HG03280 (cell line): ENCODE data around the gene NUP210.
"Not testable (repeated sequence)": the region's sequence is repeated elsewhere in the genome, so short reads cannot be mapped to it uniquely, and the experiment has no call there.

ENCODE experiments used
- ATAC-seq: cut with Tn5 transposase; IDR thresholded peaks from one replicate; pipeline ENCODE4 v1.9.1; 2021; ENCODE audit warnings: mild to moderate bottlenecking, moderate library complexity; ENCODE audit not compliant: unreplicated experiment

Gene NUP210

DNA sequence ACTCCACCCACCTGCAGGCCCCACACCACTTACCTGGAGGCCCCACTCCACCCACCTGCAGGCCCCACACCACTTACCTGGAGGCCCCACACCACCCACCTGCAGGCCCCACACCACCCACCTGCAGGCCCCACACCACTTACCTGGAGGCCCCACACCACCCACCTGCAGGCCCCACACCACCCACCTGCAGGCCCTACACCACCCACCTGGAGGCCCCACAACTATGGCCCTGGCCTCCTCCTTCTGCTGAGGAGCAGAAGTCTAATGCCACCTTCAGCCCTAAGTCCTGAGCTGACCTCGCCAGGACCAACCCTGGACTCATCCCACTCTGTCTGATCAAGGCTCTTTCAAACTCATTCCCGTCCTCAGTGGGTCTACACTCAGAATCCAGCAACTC, 42.4 kb downstream of the NUP210 start:
- not testable (repeated sequence) for ATAC-seq

DNA sequence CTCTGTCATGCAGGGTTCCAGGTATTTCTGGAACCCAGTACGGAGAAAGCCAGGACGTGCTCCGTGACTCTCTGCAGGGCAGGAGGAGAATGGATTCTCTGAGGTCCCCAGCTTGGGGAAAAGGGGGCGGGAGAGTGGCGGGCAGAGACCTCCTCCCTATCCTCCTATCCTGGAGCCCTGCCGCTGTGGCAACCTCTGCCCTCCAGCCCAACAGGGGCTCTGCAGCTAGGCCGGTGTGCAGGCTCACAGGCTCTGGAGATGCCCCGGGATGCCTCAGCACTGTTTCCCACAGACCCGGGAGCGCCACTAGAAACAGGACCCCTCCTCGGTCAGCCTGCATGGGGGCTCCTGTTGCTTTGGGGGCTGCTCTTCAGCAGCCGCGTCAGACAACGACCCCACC, 43.1 kb downstream of the NUP210 start:
- ATAC-seq: no peak

DNA sequence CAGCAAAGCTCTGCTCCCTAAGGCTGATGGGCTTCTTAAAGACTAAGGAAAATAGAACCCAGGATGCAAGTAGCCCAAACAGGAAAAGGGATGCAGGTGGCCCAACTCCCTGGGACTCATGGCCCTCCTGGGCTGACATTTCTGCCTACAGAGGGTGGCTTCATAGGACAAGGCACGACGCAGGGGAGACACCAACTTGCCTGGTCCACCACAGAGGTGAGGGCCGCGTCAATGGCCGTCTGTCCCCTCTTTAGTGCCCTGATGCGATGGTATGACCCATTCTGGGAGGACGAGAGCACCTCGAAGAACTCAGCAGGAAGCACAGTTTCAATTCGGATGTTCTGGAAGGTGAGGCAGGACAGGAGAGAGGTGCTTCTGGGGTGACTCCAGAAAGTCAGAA, 44.0 kb downstream of the NUP210 start:
- ATAC-seq: no peak

DNA sequence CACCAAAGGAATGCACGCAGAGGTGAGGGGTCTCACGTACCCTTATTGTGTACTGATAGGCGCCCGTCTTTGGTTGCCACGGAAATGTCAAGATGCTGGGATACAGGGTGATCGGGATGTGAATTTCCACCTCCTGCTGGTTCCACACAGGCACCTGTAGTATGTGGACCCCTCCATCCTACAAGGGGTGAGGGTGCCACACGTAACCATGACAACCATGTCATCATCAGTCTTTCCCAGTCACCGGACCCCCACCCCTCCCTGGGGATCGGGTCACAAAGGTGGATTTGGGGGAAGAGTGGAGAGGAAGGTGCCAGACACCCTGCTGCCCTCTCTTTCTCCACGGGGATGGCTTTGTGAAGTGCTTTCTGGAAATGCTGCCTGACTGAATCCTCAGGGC, 44.7 kb downstream of the NUP210 start:
- no peak for ATAC-seq

DNA sequence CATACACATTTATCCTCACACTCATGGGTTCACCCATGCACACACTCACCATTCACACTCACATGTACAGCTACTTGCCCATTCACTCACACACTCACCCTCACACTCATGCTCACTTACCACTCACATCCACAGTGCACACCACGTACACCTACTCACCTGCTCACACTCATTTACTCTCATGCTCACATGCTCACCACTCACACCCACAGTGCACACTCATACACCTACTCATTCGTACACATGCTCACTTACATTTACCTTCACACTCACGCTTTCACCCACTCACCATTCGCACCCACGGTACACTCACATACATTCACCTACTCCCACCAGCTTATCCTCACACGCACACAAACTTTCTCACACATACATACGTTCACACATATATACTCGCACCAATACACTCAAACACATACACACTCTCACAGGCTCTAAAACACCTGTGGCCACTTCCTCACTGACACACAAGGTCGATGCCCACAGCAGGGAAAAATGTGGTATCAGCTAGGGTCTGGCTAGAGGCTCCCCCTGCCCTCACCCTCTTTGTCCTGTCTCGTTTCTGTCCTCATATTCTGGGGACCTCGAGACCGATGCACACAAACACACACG, 46.0 kb downstream of the NUP210 start:
- ATAC-seq: no peak

DNA sequence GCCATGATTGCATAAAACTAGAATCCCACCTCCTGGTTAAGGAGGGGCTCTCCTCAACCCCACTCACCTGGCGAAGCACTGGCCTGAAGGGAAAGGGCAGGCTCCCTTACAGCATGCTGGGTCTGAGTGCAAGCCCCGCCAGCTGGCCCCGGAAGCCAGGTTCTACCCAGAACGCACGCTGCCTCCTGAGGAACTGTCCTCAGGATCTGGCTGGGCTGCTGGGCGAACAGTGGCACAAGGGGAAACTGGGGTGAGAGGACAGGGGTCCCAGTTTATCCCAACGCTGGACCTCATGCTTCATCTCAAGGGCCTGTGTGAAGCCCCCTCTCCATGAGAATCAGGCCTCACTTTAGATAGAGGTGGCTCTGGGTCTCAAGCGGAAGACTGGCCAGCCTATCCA, 47.5 kb downstream of the NUP210 start:
- ATAC-seq: no peak

DNA sequence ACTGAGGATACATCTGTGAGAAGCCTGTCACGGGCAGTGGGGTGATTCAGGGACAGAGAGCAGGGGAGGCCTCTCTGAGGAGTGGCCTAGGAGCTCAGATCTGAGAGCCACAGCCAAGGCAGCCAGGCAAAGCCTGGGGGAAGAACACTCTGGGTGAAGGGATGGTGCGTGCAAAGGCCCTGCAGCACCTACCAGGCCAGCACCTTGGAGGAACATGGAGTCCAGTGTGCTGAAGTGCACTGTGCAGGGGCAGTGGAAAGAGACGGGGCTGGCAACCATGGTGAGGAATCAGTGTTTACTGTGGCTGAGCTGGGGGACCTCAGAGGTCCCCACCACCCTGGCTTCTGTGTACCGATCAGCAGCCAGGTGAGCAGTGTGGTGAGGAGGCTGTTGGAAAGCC, 48.0 kb downstream of the NUP210 start:
- ATAC-seq: no peak

DNA sequence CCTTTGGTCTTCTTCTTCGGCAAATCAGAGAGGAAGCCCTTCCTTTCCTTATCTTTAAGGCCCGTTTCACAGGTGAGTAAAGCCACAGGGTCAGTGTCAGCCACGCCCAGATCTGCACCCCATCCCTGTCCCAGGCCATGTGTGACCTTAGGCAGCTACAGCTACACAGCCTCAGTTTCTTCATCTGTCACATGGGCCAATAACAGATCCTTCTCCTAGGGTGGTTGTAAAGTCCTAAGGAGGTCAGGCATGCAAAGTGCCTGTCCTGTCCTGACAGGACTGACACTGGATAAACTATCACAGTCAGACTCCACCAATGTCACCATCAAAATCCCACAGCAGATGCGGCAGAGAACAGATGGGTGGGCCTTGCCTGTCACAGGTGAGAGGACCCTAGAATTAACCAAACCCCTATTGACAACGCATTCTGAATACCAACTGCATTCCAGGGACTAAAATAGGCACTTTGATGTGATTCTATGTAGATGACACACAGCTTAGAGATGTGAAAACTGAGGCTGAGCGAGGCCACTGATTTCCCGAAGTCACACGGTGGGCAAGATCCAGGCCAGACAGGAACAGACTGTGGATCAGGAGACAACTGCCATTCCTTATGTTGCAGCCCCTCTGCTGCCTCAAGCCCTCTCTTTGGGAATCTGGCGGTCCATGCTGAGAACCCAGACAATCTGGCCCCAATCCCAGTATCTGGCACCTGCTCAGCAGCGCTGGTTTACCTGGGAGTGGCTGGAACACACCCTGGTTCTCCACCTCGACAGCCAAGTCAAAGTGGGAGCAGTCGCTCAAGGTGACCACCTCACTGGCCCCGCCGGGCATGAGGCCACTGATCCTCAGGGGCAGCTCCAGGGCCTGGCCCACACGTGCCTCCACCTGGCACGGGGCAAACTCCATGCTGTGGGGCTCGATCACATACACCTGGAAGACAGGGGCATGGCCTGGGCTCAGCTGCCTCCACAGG, 48.7 kb downstream of the NUP210 start:
- no peak for ATAC-seq

DNA sequence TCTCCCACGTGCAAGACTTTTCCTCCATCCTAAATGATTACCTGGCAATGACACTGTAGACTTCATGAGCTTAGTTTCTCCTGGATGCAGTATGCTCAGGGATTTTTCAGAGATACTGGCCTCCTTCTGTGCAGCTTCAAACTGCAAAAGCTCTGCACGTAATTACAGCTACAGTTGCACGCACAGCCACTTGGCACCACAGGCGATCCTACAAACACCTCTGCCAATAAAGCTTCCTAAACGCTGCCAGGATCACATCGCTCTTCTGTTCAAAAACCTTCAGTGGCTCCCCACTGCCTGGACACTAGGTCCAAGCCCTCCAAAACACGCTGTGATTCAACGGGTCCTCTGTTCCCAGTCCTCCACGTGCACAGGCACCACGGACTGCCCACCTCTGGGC, 49.5 kb downstream of the NUP210 start:
- no peak for ATAC-seq

DNA sequence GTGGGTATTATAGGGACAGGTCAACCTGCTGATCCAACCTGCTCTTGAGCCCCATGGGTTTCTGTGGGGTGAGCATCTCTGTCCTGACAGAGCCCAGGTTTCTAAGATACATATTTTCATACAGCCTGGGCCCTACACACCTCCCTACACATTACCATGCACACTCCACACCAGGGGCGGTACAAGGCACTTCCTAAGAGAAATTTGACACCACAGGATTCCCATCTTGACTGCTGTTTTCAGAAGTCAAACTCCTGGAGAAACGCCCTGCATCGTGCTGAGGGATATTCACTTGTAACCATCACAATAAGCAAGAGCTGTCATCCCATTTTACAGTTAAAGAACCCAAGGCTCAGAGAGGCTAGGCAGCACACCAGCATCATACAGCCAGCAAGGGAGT, 50.1 kb downstream of the NUP210 start:
- ATAC-seq: no peak

DNA sequence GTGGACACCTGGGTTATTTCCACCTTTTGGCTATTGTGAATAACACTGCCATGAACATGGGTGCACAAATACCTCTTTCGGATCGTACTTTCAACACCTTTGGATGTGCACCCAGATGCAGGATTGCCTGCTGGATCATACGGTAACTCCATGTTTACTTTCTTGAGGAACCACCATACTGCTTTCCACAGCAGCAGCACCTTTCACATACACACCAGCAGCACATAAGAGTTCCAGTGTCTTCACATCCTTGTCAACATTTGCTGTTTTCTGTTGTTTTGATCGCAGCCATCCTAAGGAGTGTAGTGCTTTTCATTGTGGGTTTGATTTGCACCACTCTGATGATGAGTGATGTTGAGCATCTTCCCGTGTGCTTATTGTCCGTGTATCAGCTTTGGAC, 51.3 kb downstream of the NUP210 start:
- no peak for ATAC-seq

DNA sequence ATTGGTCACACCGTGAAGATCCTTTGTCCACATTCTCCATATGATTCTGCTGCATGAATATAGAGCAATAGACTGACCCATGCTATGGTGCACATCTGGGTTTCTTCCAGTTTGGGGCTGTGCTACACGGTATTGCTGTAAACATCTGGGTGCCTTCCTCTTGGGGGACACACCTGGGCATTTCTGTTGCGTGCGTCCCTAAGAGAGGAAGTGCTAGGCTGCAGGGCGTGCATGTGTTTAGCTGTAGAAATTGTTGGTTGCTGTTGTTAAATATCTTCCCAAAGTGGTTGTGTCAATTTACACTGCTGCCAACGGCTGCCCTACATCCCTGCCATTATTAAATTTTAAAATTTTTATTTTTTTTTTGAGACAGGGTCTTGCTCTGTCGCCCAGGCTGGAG, 52.4 kb downstream of the NUP210 start:
- no peak for ATAC-seq

DNA sequence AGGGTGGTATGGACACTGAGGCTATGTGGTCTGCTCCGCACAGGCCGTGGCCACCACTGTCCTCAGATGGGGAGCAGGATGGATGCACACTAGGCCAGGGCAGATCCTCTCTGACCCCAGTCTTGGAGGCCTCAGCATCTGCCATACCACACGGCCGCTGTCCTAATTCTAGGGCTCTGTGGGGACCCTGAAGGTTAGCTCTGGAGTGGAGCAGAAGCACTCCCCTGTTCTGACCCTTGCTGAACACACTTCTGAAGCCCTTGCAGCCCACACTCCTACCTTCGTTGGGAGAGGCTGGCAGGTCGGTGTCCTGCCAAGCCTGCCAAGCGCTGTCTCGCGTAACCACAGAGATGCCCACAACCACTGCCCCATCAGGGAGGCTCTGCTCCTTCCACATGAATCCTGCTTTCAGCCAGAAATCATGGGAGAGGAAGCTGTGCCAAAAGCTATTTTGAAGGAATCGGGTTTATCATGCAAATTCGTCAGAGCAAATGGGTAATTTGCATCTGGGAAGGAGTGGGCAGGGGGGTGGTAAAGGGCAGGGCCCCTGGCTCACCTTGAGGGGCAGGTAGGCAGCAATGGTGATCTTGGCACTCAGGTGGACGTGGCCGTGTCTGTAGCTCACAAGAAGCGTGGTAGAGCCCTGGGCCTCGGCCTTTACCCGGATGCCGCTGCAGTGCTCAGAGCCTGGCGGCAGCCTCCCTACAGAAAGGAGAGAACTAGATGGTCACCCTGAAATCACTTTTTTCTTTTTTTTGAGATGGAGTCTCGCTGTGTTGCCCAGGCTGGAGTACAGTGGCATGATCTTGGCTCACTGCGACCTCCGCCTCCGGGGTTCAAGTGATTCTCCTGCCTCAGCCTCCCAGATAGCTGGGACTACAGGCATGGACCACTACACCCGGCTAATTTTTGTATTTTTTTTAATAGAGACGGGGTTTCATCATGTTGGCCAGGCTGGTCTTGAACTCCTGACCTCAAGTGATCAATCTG, 54.4 kb downstream of the NUP210 start:
- no peak for ATAC-seq

DNA sequence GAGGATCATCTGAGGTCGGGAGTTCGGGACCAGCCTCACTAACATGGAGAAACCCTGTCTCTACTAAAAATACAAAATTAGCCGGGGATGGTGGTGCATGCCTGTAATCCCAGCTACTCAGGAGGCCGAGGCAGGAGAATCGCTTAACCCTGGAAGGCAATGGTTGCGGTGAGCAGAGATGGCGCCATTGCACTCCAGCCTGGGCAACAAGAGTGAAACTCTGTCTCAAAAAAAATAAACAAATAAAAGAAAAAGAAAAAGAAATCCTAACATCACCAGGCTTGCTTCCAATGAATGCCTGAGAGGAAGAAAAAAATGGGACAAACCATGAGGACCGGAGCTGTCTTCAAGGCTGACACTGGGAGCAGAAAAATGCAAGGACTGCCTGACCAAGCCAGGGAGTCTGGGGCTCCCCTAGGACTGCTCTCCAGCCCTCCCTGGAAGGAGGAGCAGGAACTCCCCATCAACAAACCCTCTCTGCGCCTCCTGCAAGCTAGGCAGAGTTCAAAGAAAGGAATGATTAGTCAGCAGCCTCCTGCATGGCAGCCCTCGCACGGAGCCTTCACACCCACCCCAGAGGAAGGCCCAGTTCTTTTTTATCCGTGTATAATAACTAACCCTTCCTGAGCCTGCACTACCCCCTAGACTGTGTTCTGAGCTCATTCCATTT, 55.4 kb downstream of the NUP210 start:
- ATAC-seq: no peak

DNA sequence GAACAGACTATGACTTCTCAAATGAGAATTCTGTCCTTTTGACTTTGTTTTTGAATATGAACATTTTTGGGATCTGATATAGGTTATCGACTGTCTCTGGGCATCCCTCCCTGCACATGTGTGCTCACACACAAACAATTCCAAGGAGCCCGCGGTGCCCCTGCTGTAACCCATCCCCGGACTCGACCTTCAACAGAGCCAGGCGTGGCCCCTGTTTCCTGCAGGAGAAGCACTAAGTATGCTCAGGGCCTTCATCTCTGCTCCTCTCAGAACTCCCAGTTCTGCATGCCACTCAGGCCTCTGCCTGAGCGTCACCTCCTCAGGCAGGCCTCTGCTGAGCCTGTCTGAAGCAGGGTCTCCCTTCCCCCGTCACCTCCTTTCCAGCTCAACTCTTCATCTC, 57.6 kb downstream of the NUP210 start:
- ATAC-seq: no peak

DNA sequence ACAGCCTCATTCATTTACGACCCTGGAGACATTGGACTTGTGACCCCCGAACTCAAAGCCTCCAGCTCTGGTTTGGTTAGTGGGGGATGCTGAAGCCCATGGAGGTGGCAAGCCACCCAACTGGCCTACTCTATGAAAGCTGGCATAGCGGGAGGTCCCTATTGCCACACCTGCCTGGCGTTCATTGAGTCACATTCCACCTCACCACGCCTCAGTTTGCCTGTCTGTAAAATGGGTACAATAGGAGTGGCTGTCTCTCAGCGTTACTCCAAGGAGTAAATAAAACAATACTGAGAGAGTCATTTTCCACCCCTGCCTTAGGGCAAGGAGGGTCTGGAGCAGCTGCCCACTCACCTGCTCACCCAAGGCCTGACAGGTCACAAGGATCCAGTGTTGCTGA, 60.2 kb downstream of the NUP210 start:
- ATAC-seq: no peak

DNA sequence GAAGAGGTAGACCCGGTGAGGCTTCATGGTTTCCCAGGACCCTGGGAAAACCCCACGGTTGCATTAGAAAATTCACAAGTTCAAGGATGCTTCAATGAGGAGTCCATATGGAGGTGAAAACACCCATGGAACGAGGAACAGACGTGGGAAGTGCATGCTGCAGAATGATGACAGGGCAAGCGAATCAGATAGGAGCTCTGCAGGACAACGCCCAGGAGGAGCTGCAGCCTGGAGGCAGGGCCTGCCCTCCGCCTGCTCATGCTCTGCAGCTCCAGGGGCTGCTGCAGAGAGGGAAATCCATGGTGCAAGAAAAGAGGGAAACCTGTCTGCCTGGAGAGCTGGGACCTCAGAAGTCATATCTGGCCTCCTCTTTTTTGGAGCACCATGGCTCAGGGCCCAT, 61.5 kb downstream of the NUP210 start:
- no peak for ATAC-seq

DNA sequence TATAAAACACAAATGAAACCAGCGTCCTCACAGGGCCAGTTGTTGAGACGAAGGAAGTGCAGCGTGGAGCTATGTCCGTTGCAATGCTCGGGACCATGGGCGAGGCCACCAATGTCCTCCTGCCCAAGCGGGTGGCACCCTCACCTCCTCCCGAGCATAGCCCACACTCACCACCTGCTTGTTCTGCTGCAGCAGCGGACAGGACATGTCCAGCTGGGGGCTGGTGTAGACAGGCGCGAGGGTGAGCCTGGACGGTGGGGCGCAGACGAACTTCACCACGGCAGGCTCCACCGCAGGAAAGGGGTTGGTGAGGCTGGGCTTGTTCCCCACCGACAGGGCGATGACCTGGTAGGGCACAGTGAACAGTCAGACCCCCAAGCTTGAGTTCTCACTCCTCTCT, 62.1 kb downstream of the NUP210 start:
- no peak for ATAC-seq

DNA sequence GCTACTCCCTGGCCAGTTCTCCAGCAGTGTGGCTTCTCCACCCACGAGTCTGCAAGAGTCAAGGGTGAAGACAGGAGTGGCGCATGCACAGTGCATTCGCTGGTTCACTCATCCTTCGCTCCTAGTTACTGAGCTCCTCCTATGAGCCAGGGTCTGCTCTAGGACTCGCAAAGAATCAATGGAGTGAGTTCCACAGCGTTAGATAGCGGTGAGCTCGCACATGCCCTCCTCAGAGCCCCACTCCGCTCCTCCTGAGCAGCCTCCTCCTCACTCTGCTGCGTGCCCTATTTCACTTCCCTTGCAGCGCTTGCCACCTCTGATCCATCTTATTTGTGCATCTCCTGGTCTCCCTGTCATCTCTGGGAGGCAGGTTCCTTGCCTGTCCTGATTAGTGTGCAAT, 63.0 kb downstream of the NUP210 start:
- ATAC-seq: no peak

DNA sequence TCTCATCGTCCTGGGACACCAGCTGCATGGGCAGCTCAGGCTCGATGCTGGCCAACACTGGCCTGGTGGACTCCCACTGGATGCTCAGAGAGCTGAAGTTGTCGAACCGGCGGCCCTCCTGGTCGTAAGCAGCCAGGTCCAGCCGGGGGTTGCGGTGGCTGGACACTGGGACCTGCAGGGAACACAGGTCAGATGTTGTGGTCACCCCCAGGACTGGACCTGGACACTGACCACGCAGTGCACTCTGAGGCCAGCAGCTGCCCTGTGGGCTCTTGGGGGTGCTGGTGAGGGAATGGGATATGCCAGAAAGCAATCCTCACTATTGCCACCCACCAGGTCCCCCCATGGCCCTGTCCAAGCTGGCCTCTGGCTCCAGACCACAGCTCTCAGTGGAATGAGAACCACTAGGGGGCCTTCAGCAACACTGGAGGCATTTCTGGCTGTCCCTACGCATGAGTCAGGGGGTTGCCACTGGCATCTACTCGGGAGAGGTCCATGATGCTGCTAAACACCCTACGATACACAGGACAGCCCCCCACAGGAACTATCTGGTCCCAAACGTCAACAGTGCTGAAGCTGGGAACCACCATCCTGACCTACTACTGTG, 66.1 kb downstream of the NUP210 start:
- ATAC-seq: no peak
